Muscle layer of duodenum (tissue), 2 donors: ENCODE results near the gene YAF2.
"Not testable (repeated sequence)": the region's sequence is repeated elsewhere in the genome, so short reads cannot be mapped to it uniquely, and the experiment has no call there.

Source experiments
- H3K27ac ChIP-seq: one replicate; pipeline ENCODE4 v1.7.0; 2013; ENCODE audit warnings: mild to moderate bottlenecking, low read length
- H3K27me3 ChIP-seq: one replicate; pipeline ENCODE4 v1.7.0; 2013; ENCODE audit warnings: low read depth, mild to moderate bottlenecking, control low read depth, low read length
- H3K36me3 ChIP-seq, 2 donors: one replicate each; pipeline ENCODE4 v1.7.0; 2013; ENCODE audit warnings: low read length in 2 of 2, control low read depth in 1 of 2, mild to moderate bottlenecking in 1 of 2; ENCODE audit not compliant: insufficient read depth in 2 of 2, control insufficient read depth in 1 of 2
- H3K4me1 ChIP-seq, 2 donors: one replicate each; pipeline ENCODE4 v1.7.0; 2013; ENCODE audit warnings: low read length in 2 of 2, mild to moderate bottlenecking in 2 of 2, control low read depth in 1 of 2, moderate library complexity in 1 of 2; ENCODE audit not compliant: insufficient read depth in 2 of 2, control insufficient read depth in 1 of 2
- H3K4me3 ChIP-seq, 2 donors: one replicate each; pipeline ENCODE4 v1.7.0; 2013; ENCODE audit warnings: low read length in 2 of 2, low read depth in 1 of 2, mild to moderate bottlenecking in 1 of 2
- H3K9me3 ChIP-seq, 2 donors: one replicate each; pipeline ENCODE4 v1.7.0; 2013; ENCODE audit warnings: low read length in 2 of 2, control low read depth in 1 of 2, mild to moderate bottlenecking in 1 of 2; ENCODE audit not compliant: control insufficient read depth in 1 of 2
- donor health status: healthy.

The YAF2 gene

DNA sequence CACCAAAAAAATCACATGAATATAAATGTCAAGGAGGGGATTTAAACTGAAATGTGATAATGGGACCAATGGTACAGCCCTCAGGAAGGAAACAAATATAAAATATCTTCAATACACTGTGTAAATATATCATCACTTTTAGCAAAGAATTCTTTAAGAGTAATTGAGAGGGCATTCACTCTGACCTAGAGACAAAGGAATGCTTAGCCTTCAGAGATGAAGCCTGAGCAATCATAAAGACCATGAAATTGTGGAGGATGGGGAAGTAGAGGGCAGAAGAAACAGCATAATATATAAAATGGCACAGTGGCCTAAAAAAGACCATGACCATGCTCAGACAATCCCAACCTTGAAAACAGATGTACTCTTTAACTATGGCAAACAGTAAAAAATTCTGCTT lies 20.4 kb downstream of the YAF2 start:
- no peak overlapping the region for H3K27ac ChIP-seq
- H3K4me3 ChIP-seq, result no peak overlapping the region
- no peaks in the 10 kb centered on the region for H3K27me3 ChIP-seq
- peaks cover 0 to 5% of the 10 kb centered on the region in 2 donors for H3K4me1 ChIP-seq
- no peaks in the 10 kb centered on the region for H3K36me3 ChIP-seq
- H3K9me3 ChIP-seq, result no peaks in the 10 kb centered on the region

DNA sequence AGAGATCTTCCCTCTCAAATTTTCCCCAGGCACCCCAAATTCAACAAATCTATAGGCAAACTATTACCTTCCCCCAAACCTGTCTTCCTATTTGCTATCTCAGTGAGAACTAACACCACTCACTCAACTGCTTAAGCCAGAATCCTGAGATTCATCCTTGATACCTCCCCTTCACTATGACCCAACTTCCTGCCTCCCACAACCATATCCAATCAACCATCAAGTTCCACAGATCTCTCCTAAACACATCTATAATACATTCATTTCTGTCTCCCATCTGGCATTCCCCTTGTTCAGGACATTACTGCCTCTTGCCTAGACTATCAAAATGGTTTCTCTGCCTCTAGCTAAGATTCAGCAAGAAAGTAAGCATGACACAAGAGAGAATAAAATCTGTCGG lies 21.3 kb downstream of the YAF2 start:
- Histone ChIP-seq H3K27me3 (no peaks in the 10 kb centered on the region), H3K9me3 (no peaks in the 10 kb centered on the region), H3K4me3 (no peak overlapping the region), H3K27ac (no peak overlapping the region), H3K36me3 (no peaks in the 10 kb centered on the region), H3K4me1 (peaks cover 0 to 5% of the 10 kb centered on the region in 2 donors)

DNA sequence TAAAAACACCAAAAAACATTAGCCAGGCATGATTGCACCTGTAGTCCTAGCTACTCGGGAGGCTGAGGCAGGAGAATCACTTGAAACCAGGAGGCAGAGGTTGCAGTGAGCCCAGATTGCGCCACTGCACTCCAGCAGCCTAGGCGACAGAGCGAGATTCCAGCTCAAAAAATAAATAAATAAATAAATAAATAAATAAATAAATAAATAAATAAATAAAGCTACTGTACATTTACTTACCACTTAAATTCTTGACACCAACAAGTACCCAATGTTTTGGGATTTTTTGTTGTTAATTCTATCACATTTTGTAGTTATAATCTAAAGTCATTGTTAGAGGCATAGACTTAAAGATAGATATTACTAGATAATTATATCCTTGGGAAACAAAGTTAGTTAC lies 22.3 kb downstream of the YAF2 start:
- H3K9me3 ChIP-seq, H3K4me3 ChIP-seq, H3K36me3 ChIP-seq, H3K27me3 ChIP-seq, H3K27ac ChIP-seq, H3K4me1 ChIP-seq: not testable (repeated sequence)

DNA sequence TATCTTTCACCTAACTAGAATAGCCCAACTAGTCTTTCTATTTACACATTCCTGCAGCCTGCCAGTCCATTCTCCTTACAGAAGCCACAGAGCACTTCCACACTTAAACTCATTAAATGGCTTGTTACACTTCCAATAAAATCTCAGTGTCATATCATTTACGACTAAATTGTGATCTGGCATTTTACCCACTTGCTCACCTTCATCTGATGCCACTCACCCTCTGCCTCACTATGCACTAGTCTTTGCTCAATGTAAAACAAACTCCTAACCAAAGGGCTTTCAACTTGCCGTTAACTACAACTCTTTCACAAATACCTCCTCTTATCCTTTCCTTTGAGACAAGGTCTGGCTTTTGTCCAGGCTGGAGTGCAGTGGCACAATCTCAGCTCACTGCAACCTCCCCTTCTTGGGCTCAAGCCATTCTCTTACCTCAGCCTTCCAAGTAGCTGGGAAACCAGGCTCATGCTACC lies 24.1 kb downstream of the YAF2 start:
- no peak overlapping the region for H3K4me3 ChIP-seq
- no peaks in the 10 kb centered on the region for H3K9me3 ChIP-seq
- H3K27me3 ChIP-seq, result no peaks in the 10 kb centered on the region
- H3K36me3 ChIP-seq, result peaks cover 6 to 10% of the 10 kb centered on the region in 2 donors
- peaks cover 0 to 5% of the 10 kb centered on the region in 2 donors for H3K4me1 ChIP-seq
- no peak overlapping the region for H3K27ac ChIP-seq

DNA sequence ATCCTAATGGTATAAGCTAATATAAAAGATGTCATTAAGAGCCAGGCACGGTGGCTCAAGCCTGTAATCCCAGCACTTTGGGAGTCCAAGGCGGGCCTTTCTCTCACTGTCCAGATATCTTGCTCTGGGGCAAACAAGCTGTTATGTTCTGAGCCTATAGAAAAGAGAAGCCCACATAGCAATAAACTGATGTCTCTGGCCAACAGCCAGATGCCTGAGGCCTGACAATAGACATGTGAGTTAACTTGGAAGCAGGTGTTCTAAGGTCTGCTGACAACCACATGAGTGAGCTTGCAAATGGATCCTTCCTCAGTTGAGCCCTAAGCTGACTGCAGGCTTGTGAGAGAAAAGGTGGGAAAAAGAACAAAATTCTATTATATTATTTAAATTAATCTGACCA lies 25.0 kb downstream of the YAF2 start:
- peaks cover 0 to 5% of the 10 kb centered on the region in 2 donors for H3K4me1 ChIP-seq
- no peak overlapping the region for H3K4me3 ChIP-seq
- H3K9me3 ChIP-seq, result no peaks in the 10 kb centered on the region
- peaks cover 10 to 11% of the 10 kb centered on the region in 2 donors for H3K36me3 ChIP-seq
- H3K27me3 ChIP-seq, result no peaks in the 10 kb centered on the region
- H3K27ac ChIP-seq, result no peak overlapping the region

DNA sequence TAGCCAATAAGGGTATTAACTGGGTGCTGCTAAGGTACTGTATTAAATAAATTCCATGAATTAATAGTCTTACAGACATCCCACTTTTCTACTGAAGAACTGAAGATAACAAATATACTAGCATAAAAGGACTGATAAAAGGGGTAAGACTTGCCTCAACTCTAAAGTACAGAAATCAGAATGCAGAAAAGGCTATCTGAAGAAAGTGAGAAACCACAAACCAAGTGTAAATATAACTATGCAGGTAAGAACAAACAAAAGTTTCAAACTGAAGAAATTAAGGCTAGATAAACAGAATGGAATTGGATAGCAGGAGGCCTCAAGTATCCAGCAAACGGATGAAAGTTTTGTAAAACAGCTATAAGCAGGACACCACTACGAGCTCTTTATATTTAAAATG lies 29.5 kb downstream of the YAF2 start:
- H3K9me3 ChIP-seq, result no peaks in the 10 kb centered on the region
- H3K4me1 ChIP-seq, result no peaks in the 10 kb centered on the region
- no peak overlapping the region for H3K27ac ChIP-seq
- no peak overlapping the region for H3K4me3 ChIP-seq
- peaks cover 10 to 11% of the 10 kb centered on the region in 2 donors for H3K36me3 ChIP-seq
- H3K27me3 ChIP-seq, result no peaks in the 10 kb centered on the region

DNA sequence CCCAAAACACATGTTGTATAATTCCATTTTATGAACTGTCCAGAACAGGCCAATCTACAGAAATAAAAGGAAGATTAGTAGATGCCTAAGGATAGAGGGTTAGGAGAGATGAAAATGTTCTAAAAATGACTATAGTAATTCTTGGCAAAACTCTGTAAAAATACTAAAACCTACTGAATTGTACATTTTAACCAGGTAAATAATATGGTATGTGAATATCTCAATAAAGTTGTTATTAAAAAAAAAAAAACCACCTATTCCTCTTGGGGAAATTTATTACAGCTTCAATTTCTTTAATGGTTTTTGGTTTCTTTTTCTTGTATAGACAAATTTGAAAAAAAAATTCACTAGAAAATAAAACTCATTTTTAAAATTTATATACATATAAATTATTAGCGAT lies 33.2 kb downstream of the YAF2 start:
- Histone ChIP-seq H3K27ac (no peak overlapping the region), H3K36me3 (peaks cover 3 to 5% of the 10 kb centered on the region in 2 donors), H3K27me3 (no peaks in the 10 kb centered on the region), H3K9me3 (no peaks in the 10 kb centered on the region), H3K4me1 (no peaks in the 10 kb centered on the region), H3K4me3 (no peak overlapping the region)

DNA sequence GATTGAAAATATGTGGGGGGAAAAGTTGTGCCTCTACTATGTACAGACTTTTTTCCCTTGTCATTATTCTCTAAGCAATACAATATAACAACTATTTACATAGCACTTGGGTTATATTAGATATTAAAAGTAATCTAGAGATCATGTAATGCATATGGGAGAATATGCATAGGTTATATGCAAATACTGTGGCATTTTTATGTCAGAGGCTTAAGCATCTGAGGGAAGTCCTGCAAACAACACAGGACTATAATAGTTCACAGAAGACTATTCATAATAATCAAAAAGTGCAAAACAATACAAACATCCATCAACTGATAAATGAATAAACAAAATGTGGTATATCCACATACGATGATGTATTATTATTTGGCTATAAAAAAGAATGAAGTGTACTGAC lies 33.7 kb downstream of the YAF2 start:
- peaks cover 0 to 5% of the 10 kb centered on the region in 2 donors for H3K36me3 ChIP-seq
- H3K9me3 ChIP-seq, result no peaks in the 10 kb centered on the region
- H3K27me3 ChIP-seq, result no peaks in the 10 kb centered on the region
- H3K27ac ChIP-seq, result no peak overlapping the region
- no peaks in the 10 kb centered on the region for H3K4me1 ChIP-seq
- H3K4me3 ChIP-seq, result no peak overlapping the region

DNA sequence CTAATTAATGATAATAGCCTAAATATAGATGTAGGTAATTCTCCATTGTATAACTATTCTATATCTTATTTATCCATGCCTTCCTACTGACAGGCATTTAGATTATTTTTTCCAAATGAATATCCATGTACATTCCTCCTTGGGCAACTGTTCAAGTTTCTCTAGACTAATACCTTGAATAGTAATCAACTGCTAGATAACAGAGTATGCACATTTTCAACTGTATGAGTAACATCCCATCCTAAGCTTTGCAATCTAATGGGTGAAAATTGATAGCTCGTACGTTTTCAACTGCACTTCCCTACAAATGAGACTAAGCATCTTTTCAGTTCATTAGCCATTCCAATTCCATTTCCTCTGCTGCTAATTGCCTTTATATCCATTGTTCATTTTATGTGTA lies 37.0 kb downstream of the YAF2 start:
- peaks cover 5 to 14% of the 10 kb centered on the region in 2 donors for H3K36me3 ChIP-seq

DNA sequence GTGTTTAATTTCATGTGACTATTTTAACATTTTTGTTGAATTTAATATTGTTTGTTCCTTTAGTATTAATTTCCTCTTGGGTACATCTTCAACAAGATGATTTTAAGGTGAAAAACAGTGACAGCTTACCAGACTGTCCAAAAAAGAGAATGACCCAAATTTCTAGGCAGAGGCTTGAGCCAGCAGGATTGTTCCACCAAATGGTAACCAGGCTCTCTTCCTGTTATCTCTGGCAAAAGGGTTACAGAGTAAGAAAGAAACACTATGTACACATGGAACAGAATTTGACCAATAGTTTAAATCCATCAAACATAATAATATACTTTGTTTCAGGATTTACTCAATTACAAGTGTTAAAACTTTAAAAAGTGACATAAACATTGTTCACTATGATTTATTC lies 39.0 kb downstream of the YAF2 start:
- H3K36me3 ChIP-seq, result peaks cover 5 to 15% of the 10 kb centered on the region in 2 donors
- no peaks in the 10 kb centered on the region for H3K27me3 ChIP-seq
- no peak overlapping the region for H3K27ac ChIP-seq
- no peaks in the 10 kb centered on the region for H3K9me3 ChIP-seq
- H3K4me3 ChIP-seq, result no peak overlapping the region
- no peaks in the 10 kb centered on the region for H3K4me1 ChIP-seq

More for the DNA sequence above, 37.0 kb downstream of the YAF2 start:
- no peaks in the 10 kb centered on the region for H3K27me3 ChIP-seq
- no peaks in the 10 kb centered on the region for H3K9me3 ChIP-seq
- no peak overlapping the region for H3K4me3 ChIP-seq
- H3K27ac ChIP-seq, result no peak overlapping the region
- no peaks in the 10 kb centered on the region for H3K4me1 ChIP-seq

DNA sequence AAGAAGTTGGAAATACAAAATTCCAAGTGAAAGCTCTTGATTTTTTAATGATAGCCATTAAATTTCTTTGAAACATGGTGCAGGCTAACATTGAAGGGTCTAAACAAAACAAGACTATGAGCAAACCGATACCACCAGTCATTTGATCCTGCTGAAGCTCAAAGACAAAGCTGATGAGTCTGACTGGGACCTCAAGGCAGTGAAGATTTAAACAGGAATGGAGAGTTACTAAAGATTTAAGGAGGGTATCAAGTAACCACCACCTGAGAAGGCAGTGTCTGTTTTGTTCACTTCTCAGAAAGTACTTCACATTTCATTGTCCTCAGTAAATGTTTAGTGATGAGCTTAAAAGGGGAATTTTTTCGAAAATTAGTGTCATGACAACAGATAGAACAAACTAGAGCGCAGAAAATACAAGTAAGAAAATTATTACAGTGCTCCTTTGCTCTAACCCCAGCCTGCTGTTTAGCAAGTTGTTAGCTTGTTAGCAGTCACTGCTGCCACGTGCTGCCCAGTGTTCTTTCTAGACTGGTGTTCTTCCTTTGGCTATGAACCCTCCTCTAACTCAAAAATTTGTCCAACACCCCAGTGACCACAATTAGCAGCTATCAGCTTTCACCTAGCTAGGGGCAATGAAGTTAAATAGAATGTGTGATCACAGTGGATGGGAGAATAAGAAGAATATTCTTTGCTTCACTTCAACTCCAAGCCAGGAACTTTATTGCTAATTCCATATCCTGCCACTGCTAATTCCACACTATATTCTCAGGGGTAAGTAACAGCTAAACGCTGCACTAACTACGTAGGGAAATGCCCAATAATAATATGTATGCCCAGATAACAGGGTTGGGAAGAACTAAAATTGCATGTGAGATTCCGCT lies 41.1 kb downstream of the YAF2 start:
- Histone ChIP-seq H3K27me3 (no peaks in the 10 kb centered on the region), H3K4me1 (no peaks in the 10 kb centered on the region), H3K36me3 (peaks cover 10 to 15% of the 10 kb centered on the region in 2 donors), H3K4me3 (no peak overlapping the region), H3K9me3 (no peaks in the 10 kb centered on the region), H3K27ac (no peak overlapping the region)

DNA sequence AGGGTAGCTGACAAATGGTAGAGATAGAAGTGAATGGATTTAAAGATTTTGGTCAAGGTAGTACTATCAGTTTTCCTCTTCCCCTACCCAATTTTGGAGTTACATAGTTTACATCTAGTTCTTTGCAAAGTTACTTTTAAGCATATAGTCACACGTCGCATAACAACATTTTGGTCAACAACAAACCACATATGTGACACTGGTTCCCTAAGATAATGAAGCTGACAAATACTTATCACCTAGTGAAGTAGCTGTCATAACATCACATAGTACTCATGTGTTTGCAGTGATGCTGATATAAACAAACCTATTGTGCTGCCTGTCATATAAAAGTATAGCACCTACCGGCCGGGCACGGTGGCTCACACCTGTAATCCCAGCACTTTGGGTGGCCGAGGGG lies 45.4 kb downstream of the YAF2 start:
- no peaks in the 10 kb centered on the region for H3K9me3 ChIP-seq
- no peak overlapping the region for H3K4me3 ChIP-seq
- H3K27me3 ChIP-seq, result no peaks in the 10 kb centered on the region
- H3K27ac ChIP-seq, result no peak overlapping the region
- H3K4me1 ChIP-seq, result no peaks in the 10 kb centered on the region
- H3K36me3 ChIP-seq, result peaks cover 10% of the 10 kb centered on the region in 2 donors
